ENCODE data around the gene MAST2.

Gene MAST2

GRCh38 chr1:46034601-46035516 is 231.4 kb downstream of the MAST2 start:
- no peak for DNase-seq (ENCODE audit: low read depth)
- TF ChIP-seq, protein P1, sequence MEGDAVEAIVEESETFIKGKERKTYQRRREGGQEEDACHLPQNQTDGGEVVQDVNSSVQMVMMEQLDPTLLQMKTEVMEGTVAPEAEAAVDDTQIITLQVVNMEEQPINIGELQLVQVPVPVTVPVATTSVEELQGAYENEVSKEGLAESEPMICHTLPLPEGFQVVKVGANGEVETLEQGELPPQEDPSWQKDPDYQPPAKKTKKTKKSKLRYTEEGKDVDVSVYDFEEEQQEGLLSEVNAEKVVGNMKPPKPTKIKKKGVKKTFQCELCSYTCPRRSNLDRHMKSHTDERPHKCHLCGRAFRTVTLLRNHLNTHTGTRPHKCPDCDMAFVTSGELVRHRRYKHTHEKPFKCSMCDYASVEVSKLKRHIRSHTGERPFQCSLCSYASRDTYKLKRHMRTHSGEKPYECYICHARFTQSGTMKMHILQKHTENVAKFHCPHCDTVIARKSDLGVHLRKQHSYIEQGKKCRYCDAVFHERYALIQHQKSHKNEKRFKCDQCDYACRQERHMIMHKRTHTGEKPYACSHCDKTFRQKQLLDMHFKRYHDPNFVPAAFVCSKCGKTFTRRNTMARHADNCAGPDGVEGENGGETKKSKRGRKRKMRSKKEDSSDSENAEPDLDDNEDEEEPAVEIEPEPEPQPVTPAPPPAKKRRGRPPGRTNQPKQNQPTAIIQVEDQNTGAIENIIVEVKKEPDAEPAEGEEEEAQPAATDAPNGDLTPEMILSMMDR (IDR thresholded peaks at IDR 0.05; ENCODE audit: control insufficient read depth, extremely low read depth, insufficient read depth), result no peak
- H3K4me3 ChIP-seq (ENCODE audit: low read depth, low read length), result no peak overlapping the region

GRCh38 chr1:46036894-46037839 is 233.8 kb downstream of the MAST2 start:
- DNase-seq (ENCODE audit: low read depth), result peak; percentile 59
- no peak overlapping the region for H3K4me3 ChIP-seq (ENCODE audit: low read depth, low read length)
- TF ChIP-seq, protein P1 (IDR thresholded peaks at IDR 0.05; ENCODE audit: control insufficient read depth, extremely low read depth, insufficient read depth), result peak; percentile 92

GRCh38 chr1:46039571-46040052 is 236.2 kb downstream of the MAST2 start:
- DNase-seq (ENCODE audit: low read depth), result peak; percentile 63
- no peak overlapping the region for H3K4me3 ChIP-seq (ENCODE audit: low read depth, low read length)
- TF ChIP-seq, protein P1 (IDR thresholded peaks at IDR 0.05; ENCODE audit: control insufficient read depth, extremely low read depth, insufficient read depth), result no peak

- TF ChIP-seq, protein P1 (IDR thresholded peaks at IDR 0.05; ENCODE audit: control insufficient read depth, extremely low read depth, insufficient read depth), result no peak
- DNase-seq (ENCODE audit: low read depth), result no peak
Observed at GRCh38 chr1:46041551-46041950, 238.1 kb downstream of the MAST2 start.

GRCh38 chr1:46041974-46042373 is 238.6 kb downstream of the MAST2 start:
- no peak for DNase-seq (ENCODE audit: low read depth)

More at GRCh38 chr1:46041551-46041950, 238.1 kb downstream of the MAST2 start:
- H3K4me3 ChIP-seq (ENCODE audit: low read depth, low read length), result no peak overlapping the region

DNA sequence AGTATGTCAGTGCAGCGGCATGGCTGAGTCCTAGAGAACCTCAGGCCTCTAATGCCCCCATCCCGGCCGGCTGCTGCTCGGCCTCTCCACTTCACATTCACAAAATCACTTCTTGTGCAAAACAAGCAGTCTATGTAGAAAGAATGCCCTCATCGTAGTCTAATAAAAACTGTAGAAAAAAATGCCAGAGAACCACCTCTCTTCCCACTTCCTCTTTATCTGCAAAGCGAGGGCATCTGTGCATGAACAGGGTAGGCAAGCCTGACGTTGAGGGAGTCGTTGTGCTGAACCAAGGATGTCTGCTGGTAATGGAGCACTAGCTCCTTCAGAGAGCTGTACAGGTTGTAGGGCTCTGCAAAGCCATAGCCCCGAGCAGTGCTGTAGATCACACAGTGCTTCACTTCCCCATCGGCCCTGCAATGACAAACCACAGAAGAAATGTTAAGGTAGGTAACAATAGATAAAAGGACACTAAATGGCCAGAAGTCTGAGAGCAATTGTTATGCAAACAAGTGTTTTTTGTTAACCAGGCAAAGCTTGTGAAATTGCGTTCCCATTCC is 240.1 kb downstream of the MAST2 start:
- no peak for DNase-seq (ENCODE audit: low read depth)
- no peak overlapping the region for H3K4me3 ChIP-seq (ENCODE audit: low read depth, low read length)
- TF ChIP-seq, protein P1 (IDR thresholded peaks at IDR 0.05; ENCODE audit: control insufficient read depth, extremely low read depth, insufficient read depth), result no peak

More at GRCh38 chr1:46041974-46042373, 238.6 kb downstream of the MAST2 start:
- TF ChIP-seq, protein P1 (IDR thresholded peaks at IDR 0.05; ENCODE audit: control insufficient read depth, extremely low read depth, insufficient read depth), result no peak
- no peak overlapping the region for H3K4me3 ChIP-seq (ENCODE audit: low read depth, low read length)
